Skeletal muscle tissue (tissue), 5 donors: ENCODE data around the gene MYL9. TPM values are rescaled to one million over a fixed set of nuclear protein-coding genes. Genes with fewer than 3 reads are reported as not detected.

Experiments
- H3K27ac ChIP-seq: one replicate; pipeline ENCODE4 v1.7.0; 2013; ENCODE audit warnings: mild to moderate bottlenecking, low read depth, low read length, inconsistent platforms
- H3K27me3 ChIP-seq, 3 donors: one replicate each; pipeline ENCODE4 v1.7.0; 2013; ENCODE audit warnings: low read length in 3 of 3; ENCODE audit not compliant: control insufficient read depth in 3 of 3, insufficient read depth in 3 of 3
- H3K36me3 ChIP-seq, 3 donors: one replicate each; pipeline ENCODE4 v1.7.0; 2013; ENCODE audit warnings: low read length in 3 of 3; ENCODE audit not compliant: control insufficient read depth in 3 of 3, insufficient read depth in 3 of 3
- H3K4me1 ChIP-seq, 3 donors: one replicate each; pipeline ENCODE4 v1.7.0; 2013; ENCODE audit warnings: low read length in 3 of 3, mild to moderate bottlenecking in 3 of 3; ENCODE audit not compliant: control insufficient read depth in 3 of 3, insufficient read depth in 3 of 3
- H3K4me3 ChIP-seq, 3 donors: one replicate each; pipeline ENCODE4 v1.7.0; 2013; ENCODE audit warnings: low read length in 3 of 3
- H3K9ac ChIP-seq, 3 donors: one replicate each; pipeline ENCODE4 v1.7.0; 2013; ENCODE audit warnings: low read length in 3 of 3, mild to moderate bottlenecking in 3 of 3, moderate library complexity in 2 of 3, low read depth in 1 of 3
- H3K9me3 ChIP-seq, 3 donors: one replicate each; pipeline ENCODE4 v1.7.0; 2013; ENCODE audit warnings: low read length in 3 of 3; ENCODE audit not compliant: control insufficient read depth in 3 of 3
- small RNA-seq: library from RNA; depleted of rRNA; stranded (forward); fragments of <200 nt; gene quantifications from one replicate; pipeline ENCODE3, GENCODE V24; 2014
- total RNA-seq: library from RNA; depleted of rRNA; stranded (reverse); fragments of >200 nt; gene quantifications from one replicate; pipeline ENCODE4 v1.2.3, GENCODE V29; 2014
- donor health status: Osteomylitis.

The MYL9 gene
- total RNA-seq, 1 donor from 2014 or later: 5.7 TPM

DNA sequence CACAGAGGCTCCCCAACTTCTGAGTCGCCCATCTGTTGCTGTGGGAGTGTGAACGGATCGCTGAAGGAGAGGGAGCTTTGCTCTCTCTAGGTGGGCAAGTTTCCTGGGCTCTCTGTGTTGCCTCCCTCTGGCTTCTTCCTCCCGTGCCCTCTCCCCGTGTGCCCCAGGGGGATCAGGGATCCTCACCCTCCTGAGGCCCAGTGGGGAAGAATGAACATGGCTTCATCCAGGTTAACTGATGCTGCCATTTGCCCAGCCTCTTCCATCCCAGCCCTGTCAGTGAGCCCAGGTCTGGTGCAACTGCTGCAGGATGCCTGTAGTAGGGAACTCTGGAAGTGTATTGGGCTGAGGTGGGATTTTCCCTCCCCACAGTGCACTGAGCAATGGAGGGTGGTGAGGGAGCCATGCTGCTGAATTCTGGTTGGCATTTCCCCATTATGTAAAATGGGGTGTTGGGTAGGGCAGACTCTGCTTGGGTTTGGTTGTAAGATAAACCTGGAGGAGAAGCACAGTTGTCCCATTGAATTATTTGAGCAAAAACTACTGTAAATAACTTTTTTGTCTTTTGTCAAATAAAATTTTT, 52.1 kb downstream of the MYL9 start:
- no peaks in the 10 kb centered on the region for H3K27me3 ChIP-seq
- peaks cover 0 to 3% (median 0%) of the 10 kb centered on the region in 3 donors for H3K36me3 ChIP-seq
- no peaks in the 10 kb centered on the region for H3K9me3 ChIP-seq
- no peak overlapping the region for H3K27ac ChIP-seq
- no peak overlapping the region for H3K9ac ChIP-seq
- no peak overlapping the region for H3K4me3 ChIP-seq
- peaks cover 0 to 3% (median 0%) of the 10 kb centered on the region in 3 donors for H3K4me1 ChIP-seq

DNA sequence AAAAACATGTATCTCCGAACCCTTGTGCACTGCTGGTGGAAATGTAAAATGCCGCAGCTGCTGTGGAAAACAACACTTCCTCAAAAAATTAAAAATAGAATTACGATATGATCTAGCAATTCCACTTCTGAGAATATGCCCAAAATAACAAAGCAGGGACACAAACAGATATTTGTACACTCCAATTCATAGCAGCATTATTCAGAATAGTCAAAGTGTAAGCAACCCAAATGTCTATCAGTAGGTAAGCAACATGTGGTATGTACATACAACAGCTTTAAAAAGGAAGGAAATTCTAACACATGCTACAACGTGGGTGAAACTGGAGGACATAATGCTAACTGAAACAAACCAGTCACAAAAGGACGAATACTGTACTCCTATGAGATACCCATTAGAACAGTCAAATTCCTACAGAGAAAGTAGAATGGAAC, 58.6 kb downstream of the MYL9 start:
- H3K9ac ChIP-seq: no peak overlapping the region
- H3K4me1 ChIP-seq: peaks cover 2 to 4% (median 2%) of the 10 kb centered on the region in 3 donors
- H3K27me3 ChIP-seq: no peaks in the 10 kb centered on the region
- H3K36me3 ChIP-seq: no peaks in the 10 kb centered on the region
- H3K9me3 ChIP-seq: no peaks in the 10 kb centered on the region
- no peak overlapping the region for H3K4me3 ChIP-seq
- no peak overlapping the region for H3K27ac ChIP-seq

Small RNA genes lying within 50 kb of the gene (small RNA-seq; reads per million reads assigned to genes)
- not detected for gene RF00017

Other genes with a start within 250 kb of the MYL9 start
- gene DLGAP4, start 235.2 kb upstream of the MYL9 start, total RNA-seq: 6.8 TPM
- gene TGIF2, start 32.1 kb downstream of the MYL9 start, total RNA-seq: 20.4 TPM
- gene RAB5IF, start 64.3 kb downstream of the MYL9 start, total RNA-seq: 47.5 TPM
- gene SLA2, start 104.7 kb downstream of the MYL9 start, total RNA-seq: not detected
- 15.1 TPM for gene NDRG3, start 204.6 kb downstream of the MYL9 start, total RNA-seq
- 5.7 TPM for gene DSN1, start 232.2 kb downstream of the MYL9 start, total RNA-seq